ENCODE measurements around the gene RS1.

- TF ChIP-seq YY1 (IDR thresholded peaks at IDR 0.05; ENCODE audit: insufficient read depth, insufficient read length), result no peak
- TF ChIP-seq SUZ12 (IDR thresholded peaks at IDR 0.05; ENCODE audit: extremely low read depth, insufficient read depth, insufficient read length), result no peak
These were observed at the start of gene RS1 for GRCh38 chrX:18672008-18672407.
